Gastrocnemius medialis (tissue), 4 donors: ENCODE results near the gene MAGOHB. TPM values are rescaled to one million over a fixed set of nuclear protein-coding genes. Genes with fewer than 3 reads are reported as not detected.

Source experiments
- ATAC-seq, 2 donors: fragments of 150-250 bp; one replicate each; pipeline ENCODE4 v1.9.1; 2016
- DNase-seq, 2 donors: peaks; one replicate each; pipeline ENCODE4 v3.0.0-alpha.2; 2019
- H3K27ac ChIP-seq, 4 donors: fragments of 200-600 bp; sonication (generic); 1 replicate in 1 of 4; 2 replicates in 3 of 4; pipeline ENCODE4 v1.5.1; 2016 to 2018; ENCODE audit warnings: mild to moderate bottlenecking in 2 of 4, moderate library complexity in 1 of 4
- H3K27me3 ChIP-seq, 3 donors: fragments of 200-600 bp; sonication (generic) in 2 of 3; 1 replicate in 1 of 3; 2 replicates in 2 of 3; pipeline versions ENCODE4 v1.5.1 to v1.6.0; 2016 to 2019; ENCODE audit warnings: mild to moderate bottlenecking in 1 of 3, moderate library complexity in 1 of 3
- H3K36me3 ChIP-seq, 2 donors: fragments of 200-600 bp; sonication (generic) in 1 of 2; one replicate each; pipeline ENCODE4 v1.5.1; 2017 to 2018
- H3K4me1 ChIP-seq, 2 donors: fragments of 200-600 bp; sonication (generic) in 1 of 2; one replicate each; pipeline ENCODE4 v1.5.1; 2016 to 2017; ENCODE audit warnings: mild to moderate bottlenecking in 2 of 2
- H3K4me3 ChIP-seq, 4 donors: fragments of 200-600 bp; sonication (generic) in 3 of 4; 1 replicate in 1 of 4; 2 replicates in 3 of 4; pipeline ENCODE4 v1.5.1; 2016 to 2019; ENCODE audit warnings: mild to moderate bottlenecking in 2 of 4
- H3K9me3 ChIP-seq, 3 donors: fragments of 200-600 bp; sonication (generic) in 2 of 3; 1 replicate in 1 of 3; 2 replicates in 2 of 3; pipeline ENCODE4 v1.5.1; 2016 to 2019
- POLR2A ChIP-seq, 2 donors: fragments of 450-650 bp; IDR thresholded peaks; one replicate each; pipeline ENCODE4 v1.6.1; 2017; ENCODE audit warnings: antibody characterized with exemption in 2 of 2, mild to moderate bottlenecking in 2 of 2, moderate library complexity in 2 of 2
- in situ Hi-C, 4 donors: fragments of 200-750 bp; cut with MboI; loops; one replicate each; pipeline versions ENCODE4 v1.15.0 to v1.8.0; 2017; ENCODE audit warnings: low sequenced_read_pairs in 4 of 4
- intact Hi-C: fragments of 100-400 bp; cut with DNase I; formaldehyde crosslinking; loops from one replicate; pipeline ENCODE4 v1.15.1; 2023; ENCODE audit warnings: low total_unique reads
- total RNA-seq, 4 donors: library from RNA; depleted of rRNA; stranded (reverse); fragments of >200 nt; gene quantifications; one replicate each; pipeline versions ENCODE4 v1.1.0 to v1.2.3, GENCODE V29; 2016
- TF ChIP-seq, protein P1 (sequence below), 5 experiments: fragments of 450-650 bp in 3 of 5; fragments of 200-600 bp in 2 of 5; sonication (generic) in 2 of 5; IDR thresholded peaks in 4 of 5; conservative IDR thresholded peaks in 1 of 5; 1 replicate in 4 of 5; 2 replicates in 1 of 5; pipeline ENCODE4 v1.5.1; 2016 to 2019; ENCODE audit warnings: antibody characterized with exemption in 5 of 5, mild to moderate bottlenecking in 3 of 5, moderate library complexity in 3 of 5

Gene MAGOHB
- total RNA-seq, 4 donors from 2014 or later = 0.80 to 6.3 (median 3.8) TPM

DNA sequence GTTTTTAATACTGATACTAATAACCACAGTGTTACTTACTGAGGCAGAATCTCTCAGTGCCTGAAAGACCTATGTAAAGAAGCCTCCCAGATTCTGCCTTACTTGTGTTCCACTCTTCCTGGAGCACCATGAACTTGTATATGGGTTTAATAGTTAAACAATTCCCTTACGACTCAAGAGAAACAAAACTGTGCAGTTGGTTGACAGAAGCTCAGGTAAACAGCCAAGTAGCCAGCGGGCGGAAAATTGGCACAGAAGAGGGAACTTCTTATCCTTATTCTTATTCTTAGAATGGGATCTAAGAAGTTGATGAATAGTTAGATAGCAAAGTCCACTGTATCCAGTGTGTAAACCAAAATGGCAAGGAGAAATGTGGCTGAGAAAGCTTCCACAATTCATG, 22.7 kb upstream of the MAGOHB start:
- Histone ChIP-seq H3K36me3 (no peaks in the 10 kb centered on the region), H3K9me3 (no peaks in the 10 kb centered on the region), H3K27me3 (no peaks in the 10 kb centered on the region), H3K27ac (no peak overlapping the region), H3K4me1 (no peaks in the 10 kb centered on the region), H3K4me3 (no peak overlapping the region)
- no peak for ATAC-seq
- DNase-seq = no peak
- intact Hi-C loops = no loop called here
- in situ Hi-C loops = loop anchor here in 1 of 4 donors (25.0 kb wide), 1 partner anchor 851 kb away; no protein-coding TSS in a partner anchor
- TF ChIP-seq, protein P1, sequence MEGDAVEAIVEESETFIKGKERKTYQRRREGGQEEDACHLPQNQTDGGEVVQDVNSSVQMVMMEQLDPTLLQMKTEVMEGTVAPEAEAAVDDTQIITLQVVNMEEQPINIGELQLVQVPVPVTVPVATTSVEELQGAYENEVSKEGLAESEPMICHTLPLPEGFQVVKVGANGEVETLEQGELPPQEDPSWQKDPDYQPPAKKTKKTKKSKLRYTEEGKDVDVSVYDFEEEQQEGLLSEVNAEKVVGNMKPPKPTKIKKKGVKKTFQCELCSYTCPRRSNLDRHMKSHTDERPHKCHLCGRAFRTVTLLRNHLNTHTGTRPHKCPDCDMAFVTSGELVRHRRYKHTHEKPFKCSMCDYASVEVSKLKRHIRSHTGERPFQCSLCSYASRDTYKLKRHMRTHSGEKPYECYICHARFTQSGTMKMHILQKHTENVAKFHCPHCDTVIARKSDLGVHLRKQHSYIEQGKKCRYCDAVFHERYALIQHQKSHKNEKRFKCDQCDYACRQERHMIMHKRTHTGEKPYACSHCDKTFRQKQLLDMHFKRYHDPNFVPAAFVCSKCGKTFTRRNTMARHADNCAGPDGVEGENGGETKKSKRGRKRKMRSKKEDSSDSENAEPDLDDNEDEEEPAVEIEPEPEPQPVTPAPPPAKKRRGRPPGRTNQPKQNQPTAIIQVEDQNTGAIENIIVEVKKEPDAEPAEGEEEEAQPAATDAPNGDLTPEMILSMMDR (IDR thresholded peaks at IDR 0.05 in 4 of 5, conservative IDR thresholded peaks at IDR 0.05 in 1 of 5) = no peak
- no peak for TF ChIP-seq POLR2A (IDR thresholded peaks at IDR 0.05)

GRCh38 chr12:10635306-10635705, 21.9 kb upstream of the MAGOHB start:
- TF ChIP-seq, protein P1 (IDR thresholded peaks at IDR 0.05 in 4 of 5, conservative IDR thresholded peaks at IDR 0.05 in 1 of 5) = no peak
- no peak for TF ChIP-seq POLR2A (IDR thresholded peaks at IDR 0.05)
- in situ Hi-C loops = loop anchor here in 1 of 4 donors (25.0 kb wide), 1 partner anchor 852 kb away; no protein-coding TSS in a partner anchor
- no peak overlapping the region for H3K27ac ChIP-seq
- no peaks in the 10 kb centered on the region for H3K4me1 ChIP-seq
- H3K36me3 ChIP-seq = no peaks in the 10 kb centered on the region
- H3K4me3 ChIP-seq = no peak overlapping the region
- intact Hi-C loops = no loop called here
- no peaks in the 10 kb centered on the region for H3K9me3 ChIP-seq
- no peaks in the 10 kb centered on the region for H3K27me3 ChIP-seq
- ATAC-seq (no peak), DNase-seq (no peak)

DNA sequence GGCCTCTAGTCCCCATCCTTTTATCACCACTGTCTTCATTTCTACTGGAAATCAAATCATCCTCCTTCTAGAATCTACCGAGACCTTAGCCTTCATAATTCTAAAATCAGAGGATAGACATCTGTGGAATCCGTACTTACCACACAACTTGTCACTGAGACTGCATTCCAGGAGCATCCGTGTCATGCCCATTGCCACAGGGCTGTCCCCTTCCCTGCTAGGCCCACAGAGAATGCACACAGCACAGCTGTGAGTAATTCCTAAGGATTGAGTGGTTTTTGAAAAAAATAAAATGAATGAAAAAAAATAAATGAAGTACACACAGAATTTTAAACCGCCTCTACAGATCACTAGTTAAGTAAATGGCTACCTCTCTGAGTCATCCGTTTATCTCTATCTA, 21.0 kb upstream of the MAGOHB start:
- Histone ChIP-seq H3K4me3 (no peak overlapping the region), H3K4me1 (no peaks in the 10 kb centered on the region), H3K36me3 (no peaks in the 10 kb centered on the region), H3K9me3 (no peaks in the 10 kb centered on the region), H3K27ac (no peak overlapping the region), H3K27me3 (no peaks in the 10 kb centered on the region)
- DNase-seq = no peak
- no peak for TF ChIP-seq POLR2A (IDR thresholded peaks at IDR 0.05)
- TF ChIP-seq, protein P1 (IDR thresholded peaks at IDR 0.05 in 4 of 5, conservative IDR thresholded peaks at IDR 0.05 in 1 of 5) = no peak
- in situ Hi-C loops = loop anchor here in 1 of 4 donors (25.0 kb wide), 1 partner anchor 853 kb away; no protein-coding TSS in a partner anchor
- ATAC-seq = no peak
- intact Hi-C loops = no loop called here

DNA sequence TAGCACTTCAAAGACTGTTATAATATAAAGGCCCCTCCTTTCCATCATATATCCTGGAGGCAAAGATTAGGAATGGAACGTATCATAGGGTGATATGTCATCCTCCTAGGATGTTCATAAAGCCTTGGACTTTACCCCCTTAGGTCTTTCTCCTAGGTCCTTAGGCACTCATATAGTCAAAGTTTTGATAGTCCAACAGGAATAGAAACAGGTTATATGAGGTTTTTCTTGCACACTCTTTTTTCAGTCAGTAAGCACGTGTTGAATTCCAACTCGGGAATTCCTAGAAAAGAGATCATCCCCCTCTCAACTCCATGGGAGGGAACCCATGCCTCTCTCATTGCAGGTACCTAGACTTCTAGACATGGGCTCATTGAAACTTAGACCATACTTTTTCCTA, 20.1 kb upstream of the MAGOHB start:
- intact Hi-C loops (no loop called here), in situ Hi-C loops (loop anchor here in 1 of 4 donors (25.0 kb wide), 1 partner anchor 854 kb away; no protein-coding TSS in a partner anchor)
- no peak for ATAC-seq
- no peaks in the 10 kb centered on the region for H3K36me3 ChIP-seq
- no peaks in the 10 kb centered on the region for H3K9me3 ChIP-seq
- no peak overlapping the region for H3K27ac ChIP-seq
- no peaks in the 10 kb centered on the region for H3K4me1 ChIP-seq
- H3K4me3 ChIP-seq = no peak overlapping the region
- TF ChIP-seq, protein P1 (IDR thresholded peaks at IDR 0.05 in 4 of 5, conservative IDR thresholded peaks at IDR 0.05 in 1 of 5) = no peak
- TF ChIP-seq POLR2A (IDR thresholded peaks at IDR 0.05) = no peak
- H3K27me3 ChIP-seq = no peaks in the 10 kb centered on the region
- DNase-seq = no peak

- Histone ChIP-seq H3K27me3 (no peaks in the 10 kb centered on the region), H3K27ac (no peak overlapping the region), H3K4me3 (no peak overlapping the region), H3K9me3 (no peaks in the 10 kb centered on the region), H3K4me1 (no peaks in the 10 kb centered on the region), H3K36me3 (no peaks in the 10 kb centered on the region)
- DNase-seq = no peak
- TF ChIP-seq, protein P1 (IDR thresholded peaks at IDR 0.05 in 4 of 5, conservative IDR thresholded peaks at IDR 0.05 in 1 of 5) = no peak
- no peak for TF ChIP-seq POLR2A (IDR thresholded peaks at IDR 0.05)
- in situ Hi-C loops = loop anchor here in 1 of 4 donors (25.0 kb wide), 1 partner anchor 855 kb away; no protein-coding TSS in a partner anchor
- no peak for ATAC-seq
- intact Hi-C loops = no loop called here
These were observed 18.8 kb upstream of the MAGOHB start for GRCh38 chr12:10632226-10632625.
